Measurements from ENCODE around the gene MAJIN. TPM values are rescaled to one million over a fixed set of nuclear protein-coding genes. Genes with fewer than 3 reads are reported as not detected.

The MAJIN gene
- polyA plus RNA-seq, 3 donors, result not detected

- peaks cover 70 to 91% of the 10 kb centered on the region in 2 donors for H3K36me3 Mint-ChIP-seq
- H3K36me3 ChIP-seq (replicated peaks in 1 of 2; ENCODE audit: control insufficient read depth in 1 of 2, insufficient read depth in 2 of 2, low read length in 2 of 2), result peaks cover 83 to 93% of the 10 kb centered on the region in 2 donors
- H3K9ac ChIP-seq (ENCODE audit: insufficient read depth, low read length, poor library complexity, severe bottlenecking), result no peak overlapping the region
- H3K27me3 ChIP-seq (ENCODE audit: control insufficient read depth in 2 of 2, insufficient read depth in 2 of 2, low read length in 2 of 2), result no peaks in the 10 kb centered on the region
- H3K79me2 ChIP-seq (ENCODE audit: insufficient read depth, low read length), result no peaks in the 10 kb centered on the region
- H3K27ac Mint-ChIP-seq, result no peak overlapping the region
- intact Hi-C loops (cut with micrococcal nuclease), result no loop called here
- H4K20me1 ChIP-seq (ENCODE audit: insufficient read depth, low read length), result no peaks in the 10 kb centered on the region
- H3K27me3 Mint-ChIP-seq (ENCODE audit: low read depth in 3 of 3), result no peaks in the 10 kb centered on the region
- no peaks in the 10 kb centered on the region for H3K9me3 ChIP-seq (replicated peaks in 1 of 2; ENCODE audit: control insufficient read depth in 1 of 2, insufficient read depth in 1 of 2, low read length in 2 of 2)
- no peak overlapping the region for H2AFZ ChIP-seq (ENCODE audit: insufficient read depth, low read depth, low read length, poor library complexity, severe bottlenecking)
- H3K4me3 ChIP-seq (replicated peaks in 1 of 3; ENCODE audit: low read depth in 2 of 3, low read length in 3 of 3), result no peak overlapping the region
- 97% methylated on average over 18 of the region's 30 CpGs for WGBS (ENCODE audit: insufficient coverage)
- peaks cover 0 to 1% (median 0%) of the 10 kb centered on the region in 7 donors for H3K9me3 Mint-ChIP-seq
- H3K4me2 ChIP-seq (replicated peaks; ENCODE audit: extremely low read depth, low read length, poor library complexity, severe bottlenecking), result no peak overlapping the region
- no peak overlapping the region for H3K27ac ChIP-seq (ENCODE audit: low read depth in 1 of 2, low read length in 2 of 2)
- no peak for TF ChIP-seq CTCF (IDR thresholded peaks at IDR 0.05)
- H3K4me1 ChIP-seq (ENCODE audit: control insufficient read depth in 1 of 2, insufficient read depth in 2 of 2, low read length in 2 of 2), result no peaks in the 10 kb centered on the region
- no peak overlapping the region for H3K4me3 Mint-ChIP-seq
- no peaks in the 10 kb centered on the region for H3K4me1 Mint-ChIP-seq
- no peak for DNase-seq
Measured at GRCh38 chr11:64902102-64902900, 69.6 kb downstream of the MAJIN start.

- peaks cover 72 to 89% of the 10 kb centered on the region in 2 donors for H3K36me3 Mint-ChIP-seq
- Histone ChIP-seq H3K27me3 (ENCODE audit: control insufficient read depth in 2 of 2, insufficient read depth in 2 of 2, low read length in 2 of 2) (no peaks in the 10 kb centered on the region), H3K4me2 (replicated peaks; ENCODE audit: extremely low read depth, low read length, poor library complexity, severe bottlenecking) (no peak overlapping the region), H3K36me3 (replicated peaks in 1 of 2; ENCODE audit: control insufficient read depth in 1 of 2, insufficient read depth in 2 of 2, low read length in 2 of 2) (peaks cover 82 to 93% of the 10 kb centered on the region in 2 donors), H4K20me1 (ENCODE audit: insufficient read depth, low read length) (no peaks in the 10 kb centered on the region), H2AFZ (ENCODE audit: insufficient read depth, low read depth, low read length, poor library complexity, severe bottlenecking) (no peak overlapping the region), H3K79me2 (ENCODE audit: insufficient read depth, low read length) (no peaks in the 10 kb centered on the region), H3K27ac (ENCODE audit: low read depth in 1 of 2, low read length in 2 of 2) (no peak overlapping the region), H3K9me3 (replicated peaks in 1 of 2; ENCODE audit: control insufficient read depth in 1 of 2, insufficient read depth in 1 of 2, low read length in 2 of 2) (no peaks in the 10 kb centered on the region), H3K9ac (ENCODE audit: insufficient read depth, low read length, poor library complexity, severe bottlenecking) (no peak overlapping the region), H3K4me1 (ENCODE audit: control insufficient read depth in 1 of 2, insufficient read depth in 2 of 2, low read length in 2 of 2) (no peaks in the 10 kb centered on the region), H3K4me3 (replicated peaks in 1 of 3; ENCODE audit: low read depth in 2 of 3, low read length in 3 of 3) (no peak overlapping the region)
- no peak for TF ChIP-seq CTCF (IDR thresholded peaks at IDR 0.05)
- H3K9me3 Mint-ChIP-seq, result peaks cover 0 to 1% (median 0%) of the 10 kb centered on the region in 7 donors
- intact Hi-C loops (cut with micrococcal nuclease), result no loop called here
- DNase-seq, result no peak
- no peak overlapping the region for H3K27ac Mint-ChIP-seq
- no peaks in the 10 kb centered on the region for H3K4me1 Mint-ChIP-seq
- WGBS (ENCODE audit: insufficient coverage), result 98% methylated on average over 17 of the region's 17 CpGs
- no peaks in the 10 kb centered on the region for H3K27me3 Mint-ChIP-seq (ENCODE audit: low read depth in 3 of 3)
- no peak overlapping the region for H3K4me3 Mint-ChIP-seq
Measured at GRCh38 chr11:64900774-64901173, 71.1 kb downstream of the MAJIN start.
